Panc1 (cell line): ENCODE data around the gene MFSD6. TPM values are rescaled to one million over a fixed set of nuclear protein-coding genes. Genes with fewer than 3 reads are reported as not detected.
"Not testable (repeated sequence)": the region's sequence is repeated elsewhere in the genome, so short reads cannot be mapped to it uniquely, and the experiment has no call there.

Experiments
- ATAC-seq: fragments of 200-7000 bp; cut with Tn5 transposase; 2 replicates; pipeline ENCODE4 v1.9.1; 2020; ENCODE audit warnings: mild to moderate bottlenecking, moderate library complexity
- BruUV-seq: library from RNA; stranded (reverse); fragments of 400-500 nt; replicated peaks from 2 replicates; lab custom pipeline; 2021; lab: Mats Ljungman, UMichigan
- CTCF ChIA-PET: fragments of 300-600 bp; sonication (Branson Sonifier 250); formaldehyde crosslinking; loops from one replicate; lab custom pipeline; 2022; ENCODE audit warnings: antibody characterized with exemption; lab: Charles Lee
- POLR2A ChIA-PET: fragments of 300-600 bp; sonication (Branson Sonifier 250); formaldehyde crosslinking; loops from one replicate; lab custom pipeline; 2022; ENCODE audit warnings: antibody characterized with exemption; lab: Charles Lee
- DNase-seq: peaks from one replicate; pipeline ENCODE4 v3.0.0-alpha.2; 2010; ENCODE audit warnings: low read depth, low spot score
- H3K27ac ChIP-seq: 2 replicates; pipeline ENCODE4 v1.5.1; 2011; ENCODE audit warnings: mild to moderate bottlenecking, low read length, inconsistent platforms
- H3K27me3 ChIP-seq: fragments of 200-500 bp; sonication (Bioruptor generic); 2 replicates; pipeline ENCODE4 v1.6.0; 2014; ENCODE audit warnings: low read length, inconsistent platforms; ENCODE audit not compliant: control insufficient read depth, insufficient read depth
- H3K36me3 ChIP-seq: fragments of 200-500 bp; sonication (Bioruptor generic); 2 replicates; pipeline ENCODE4 v1.5.1; 2014; ENCODE audit warnings: inconsistent platforms, mild to moderate bottlenecking, low read length, moderate library complexity; ENCODE audit not compliant: control insufficient read depth, insufficient read depth
- H3K4me1 ChIP-seq: 2 replicates; pipeline ENCODE4 v1.5.1; 2011; ENCODE audit warnings: inconsistent platforms, mild to moderate bottlenecking, low read length, moderate library complexity; ENCODE audit not compliant: control insufficient read depth, insufficient read depth
- H3K4me3 ChIP-seq, 2 experiments: 2 replicates each; pipeline ENCODE4 v1.5.1; 2011 to 2012; ENCODE audit warnings: low read depth in 2 of 2, low read length in 2 of 2, mild to moderate bottlenecking in 2 of 2, inconsistent platforms in 1 of 2, moderate library complexity in 1 of 2
- H3K9me3 ChIP-seq: fragments of 200-500 bp; sonication (Bioruptor generic); 2 replicates; pipeline ENCODE4 v1.5.1; 2014; ENCODE audit warnings: low read depth, mild to moderate bottlenecking, inconsistent platforms, low read length, moderate library complexity; ENCODE audit not compliant: control insufficient read depth, insufficient read depth
- POLR2AphosphoS5 ChIP-seq: IDR thresholded peaks from 2 replicates; pipeline ENCODE4 v1.6.1; 2012; ENCODE audit warnings: mild to moderate bottlenecking, low read depth, low read length, moderate library complexity
- SIN3A ChIP-seq: IDR thresholded peaks from 2 replicates; pipeline ENCODE4 v1.6.1; 2012; ENCODE audit warnings: low read depth, mild to moderate bottlenecking, low read length, moderate library complexity, borderline replicate concordance; ENCODE audit not compliant: insufficient read depth
- TCF7L2 ChIP-seq: IDR thresholded peaks from 2 replicates; pipeline ENCODE4 v1.6.1; 2011; ENCODE audit warnings: mild to moderate bottlenecking, low read depth, low read length, inconsistent platforms
- in situ Hi-C: cut with HindIII; loops from 2 replicates; pipeline ENCODE4 v1.10.0; 2016; ENCODE audit warnings: low sequenced_read_pairs, low pct_unique_long_range_greater_than_20kb
- intact Hi-C: fragments of 100-400 bp; cut with micrococcal nuclease; formaldehyde crosslinking; loops from one replicate; pipeline ENCODE4 v1.10.0; 2022; ENCODE audit not compliant: unreplicated experiment
- total RNA-seq: library from RNA; stranded (reverse); gene quantifications from one replicate; pipeline ENCODE4 v1.2.1, GENCODE V29; 2021; ENCODE audit not compliant: unreplicated experiment
- TF ChIP-seq, protein P1 (sequence below): fragments of 450-650 bp; IDR thresholded peaks from 2 replicates; pipeline ENCODE4 v1.5.1; 2017; ENCODE audit warnings: mild to moderate bottlenecking
- TF ChIP-seq, protein P2 (sequence below), 2 experiments: IDR thresholded peaks; 2 replicates each; pipeline ENCODE4 v1.6.1; 2011 to 2012; ENCODE audit warnings: low read depth in 2 of 2, control low read depth in 1 of 2, low read length in 1 of 2, mild to moderate bottlenecking in 1 of 2, moderate library complexity in 1 of 2; ENCODE audit not compliant: insufficient read depth in 1 of 2

The MFSD6 gene
- total RNA-seq, 1 experiment from 2014 or later = 10.4 TPM

DNA sequence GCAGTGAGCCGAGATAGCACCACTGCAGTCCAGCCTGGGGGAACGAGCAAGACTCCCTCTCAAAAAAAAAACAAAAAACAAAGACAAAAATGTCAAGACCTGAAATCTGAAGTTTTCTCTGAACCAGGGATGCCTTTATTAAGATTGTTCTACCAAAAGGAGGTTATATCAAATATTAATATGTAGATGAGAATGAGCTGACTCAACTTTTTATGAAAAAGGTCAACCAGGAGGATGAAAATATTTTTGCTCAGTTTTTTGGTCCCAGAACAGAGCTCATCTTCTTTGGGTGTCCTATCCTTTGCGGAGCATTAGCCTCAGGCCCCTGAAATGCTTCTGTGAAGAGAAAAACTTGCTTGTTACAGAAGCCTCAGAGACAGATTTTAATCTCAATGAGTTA, 82.3 kb downstream of the MFSD6 start:
- Histone ChIP-seq H3K4me1 (no peaks in the 10 kb centered on the region), H3K27me3 (no peaks in the 10 kb centered on the region)
- no TSS peak for BruUV-seq

DNA sequence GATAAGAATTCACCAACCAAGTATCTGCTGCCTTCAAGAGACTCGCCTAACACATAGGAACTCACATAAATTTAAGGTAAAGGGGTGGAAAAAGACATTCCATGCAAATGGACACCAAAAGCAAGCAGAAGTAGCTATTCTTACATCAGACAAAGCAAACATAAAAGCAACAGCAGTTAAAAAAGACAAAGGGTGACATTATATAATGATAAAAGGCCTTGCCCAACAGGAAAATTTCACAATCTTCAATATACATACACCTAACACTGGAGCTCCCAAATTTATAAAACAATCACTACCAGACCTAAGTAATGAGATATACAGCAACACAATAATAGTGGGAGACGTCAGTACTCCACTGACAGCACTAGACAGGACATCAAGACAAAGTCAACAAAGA, 84.9 kb downstream of the MFSD6 start:
- BruUV-seq = no TSS peak
- ATAC-seq (no peak), DNase-seq (no peak)
- H3K36me3 ChIP-seq = no peaks in the 10 kb centered on the region
- ChIA-PET CTCF (no interaction called here), POLR2A (interaction anchor here (0.6 kb wide), 1 partner anchor 161 kb away, joined by 3 read pairs; no protein-coding TSS in a partner anchor)
- H3K27me3 ChIP-seq = no peaks in the 10 kb centered on the region
- in situ Hi-C loops (no loop called here), intact Hi-C loops (no loop called here)
- H3K4me3 ChIP-seq = no peak overlapping the region
- TF ChIP-seq TCF7L2 (no peak), POLR2AphosphoS5 (no peak), SIN3A (no peak)
- TF ChIP-seq, protein P1, sequence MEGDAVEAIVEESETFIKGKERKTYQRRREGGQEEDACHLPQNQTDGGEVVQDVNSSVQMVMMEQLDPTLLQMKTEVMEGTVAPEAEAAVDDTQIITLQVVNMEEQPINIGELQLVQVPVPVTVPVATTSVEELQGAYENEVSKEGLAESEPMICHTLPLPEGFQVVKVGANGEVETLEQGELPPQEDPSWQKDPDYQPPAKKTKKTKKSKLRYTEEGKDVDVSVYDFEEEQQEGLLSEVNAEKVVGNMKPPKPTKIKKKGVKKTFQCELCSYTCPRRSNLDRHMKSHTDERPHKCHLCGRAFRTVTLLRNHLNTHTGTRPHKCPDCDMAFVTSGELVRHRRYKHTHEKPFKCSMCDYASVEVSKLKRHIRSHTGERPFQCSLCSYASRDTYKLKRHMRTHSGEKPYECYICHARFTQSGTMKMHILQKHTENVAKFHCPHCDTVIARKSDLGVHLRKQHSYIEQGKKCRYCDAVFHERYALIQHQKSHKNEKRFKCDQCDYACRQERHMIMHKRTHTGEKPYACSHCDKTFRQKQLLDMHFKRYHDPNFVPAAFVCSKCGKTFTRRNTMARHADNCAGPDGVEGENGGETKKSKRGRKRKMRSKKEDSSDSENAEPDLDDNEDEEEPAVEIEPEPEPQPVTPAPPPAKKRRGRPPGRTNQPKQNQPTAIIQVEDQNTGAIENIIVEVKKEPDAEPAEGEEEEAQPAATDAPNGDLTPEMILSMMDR = no peak
- TF ChIP-seq, protein P2, sequence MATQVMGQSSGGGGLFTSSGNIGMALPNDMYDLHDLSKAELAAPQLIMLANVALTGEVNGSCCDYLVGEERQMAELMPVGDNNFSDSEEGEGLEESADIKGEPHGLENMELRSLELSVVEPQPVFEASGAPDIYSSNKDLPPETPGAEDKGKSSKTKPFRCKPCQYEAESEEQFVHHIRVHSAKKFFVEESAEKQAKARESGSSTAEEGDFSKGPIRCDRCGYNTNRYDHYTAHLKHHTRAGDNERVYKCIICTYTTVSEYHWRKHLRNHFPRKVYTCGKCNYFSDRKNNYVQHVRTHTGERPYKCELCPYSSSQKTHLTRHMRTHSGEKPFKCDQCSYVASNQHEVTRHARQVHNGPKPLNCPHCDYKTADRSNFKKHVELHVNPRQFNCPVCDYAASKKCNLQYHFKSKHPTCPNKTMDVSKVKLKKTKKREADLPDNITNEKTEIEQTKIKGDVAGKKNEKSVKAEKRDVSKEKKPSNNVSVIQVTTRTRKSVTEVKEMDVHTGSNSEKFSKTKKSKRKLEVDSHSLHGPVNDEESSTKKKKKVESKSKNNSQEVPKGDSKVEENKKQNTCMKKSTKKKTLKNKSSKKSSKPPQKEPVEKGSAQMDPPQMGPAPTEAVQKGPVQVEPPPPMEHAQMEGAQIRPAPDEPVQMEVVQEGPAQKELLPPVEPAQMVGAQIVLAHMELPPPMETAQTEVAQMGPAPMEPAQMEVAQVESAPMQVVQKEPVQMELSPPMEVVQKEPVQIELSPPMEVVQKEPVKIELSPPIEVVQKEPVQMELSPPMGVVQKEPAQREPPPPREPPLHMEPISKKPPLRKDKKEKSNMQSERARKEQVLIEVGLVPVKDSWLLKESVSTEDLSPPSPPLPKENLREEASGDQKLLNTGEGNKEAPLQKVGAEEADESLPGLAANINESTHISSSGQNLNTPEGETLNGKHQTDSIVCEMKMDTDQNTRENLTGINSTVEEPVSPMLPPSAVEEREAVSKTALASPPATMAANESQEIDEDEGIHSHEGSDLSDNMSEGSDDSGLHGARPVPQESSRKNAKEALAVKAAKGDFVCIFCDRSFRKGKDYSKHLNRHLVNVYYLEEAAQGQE (IDR thresholded peaks at IDR 0.05; ENCODE audit: insufficient read depth in 1 of 2, low read depth in 2 of 2, low read length in 1 of 2) = no peak
- no peak overlapping the region for H3K27ac ChIP-seq
- no peaks in the 10 kb centered on the region for H3K9me3 ChIP-seq
- H3K4me1 ChIP-seq = no peaks in the 10 kb centered on the region

More for the DNA sequence above, 82.3 kb downstream of the MFSD6 start:
- TF ChIP-seq, protein P2 (IDR thresholded peaks at IDR 0.05; ENCODE audit: insufficient read depth in 1 of 2, low read depth in 2 of 2, low read length in 1 of 2) = no peak
- TF ChIP-seq, protein P1 = no peak
- no peak for TF ChIP-seq TCF7L2
- TF ChIP-seq POLR2AphosphoS5 = no peak
- no peak for TF ChIP-seq SIN3A
- intact Hi-C loops (no loop called here), in situ Hi-C loops (no loop called here)
- DNase-seq (no peak), ATAC-seq (no peak)
- no peak overlapping the region for H3K27ac ChIP-seq
- H3K9me3 ChIP-seq = no peaks in the 10 kb centered on the region
- POLR2A ChIA-PET = interaction anchor here (0.7 kb wide), 1 partner anchor 20 kb away, joined by 4 read pairs; no protein-coding TSS in a partner anchor
- H3K4me3 ChIP-seq = no peak overlapping the region
- CTCF ChIA-PET = no interaction called here
- no peaks in the 10 kb centered on the region for H3K36me3 ChIP-seq

DNA sequence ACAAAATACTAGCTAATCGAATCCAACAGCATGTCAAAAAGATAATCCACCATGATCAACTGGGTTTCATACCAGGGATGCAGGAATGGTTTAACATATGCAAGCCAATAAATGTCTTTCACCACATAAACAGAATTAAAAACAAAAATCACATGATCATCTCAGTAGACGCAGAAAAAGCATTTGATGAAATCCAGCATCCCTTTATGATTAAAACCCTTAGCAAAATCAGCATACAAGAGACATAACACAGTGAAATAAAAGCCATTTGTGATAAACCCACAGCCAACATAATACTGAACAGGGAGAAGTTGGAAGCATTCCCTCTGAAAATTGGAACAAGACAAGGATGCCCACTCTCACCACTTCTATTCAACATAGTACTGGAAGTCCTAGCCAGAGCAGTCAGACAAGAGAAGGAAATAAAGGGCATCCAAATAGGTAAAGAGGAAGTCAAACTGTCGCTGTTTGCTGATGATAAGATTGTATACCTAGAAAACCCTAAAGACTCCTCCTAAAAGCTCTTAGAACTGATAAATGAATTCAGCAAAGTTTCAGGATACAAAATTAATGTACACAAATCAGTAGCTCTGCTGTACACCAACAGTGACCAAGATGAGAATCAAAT, 86.6 kb downstream of the MFSD6 start:
- ATAC-seq, POLR2A ChIA-PET, H3K27ac ChIP-seq, H3K4me3 ChIP-seq, intact Hi-C loops, DNase-seq, in situ Hi-C loops, BruUV-seq, CTCF ChIA-PET, H3K9me3 ChIP-seq, H3K36me3 ChIP-seq, H3K4me1 ChIP-seq, H3K27me3 ChIP-seq: not testable (repeated sequence)
